Measurements from ENCODE around the gene TANC2.

TANC2 gene

DNA sequence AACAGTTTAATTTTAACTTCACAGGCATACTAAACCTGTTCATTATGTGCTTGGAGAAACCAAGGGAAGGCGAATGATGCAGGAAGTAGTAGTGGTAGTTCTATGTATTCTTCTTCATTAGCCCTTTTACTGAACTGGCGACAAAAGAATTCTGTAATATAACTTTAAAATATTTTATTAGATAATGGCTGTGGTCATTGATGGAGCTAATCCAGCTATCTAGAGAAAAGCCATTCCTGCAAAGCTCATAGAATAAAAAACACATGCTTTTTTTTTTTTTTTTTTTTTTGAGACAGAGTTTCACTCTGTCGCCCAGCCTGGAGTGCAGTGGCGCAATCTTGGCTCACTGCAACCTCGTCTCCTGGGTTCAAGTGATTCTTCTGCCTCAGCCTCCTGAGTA, 23.5 kb downstream of the TANC2 start:
- DNase-seq (ENCODE audit: low spot score) (no peak), ATAC-seq (ENCODE audit: low read depth) (no peak)
- H3K27ac ChIP-seq (ENCODE audit: poor library complexity, severe bottlenecking): no peak overlapping the region
- peaks cover 2% of the 10 kb centered on the region for H3K9me3 ChIP-seq (ENCODE audit: severe bottlenecking)
- no peaks in the 10 kb centered on the region for H3K27me3 ChIP-seq (ENCODE audit: insufficient read depth, poor library complexity, severe bottlenecking)
- no peak overlapping the region for H3K4me3 ChIP-seq (ENCODE audit: severe bottlenecking)
- TF ChIP-seq, protein P1, sequence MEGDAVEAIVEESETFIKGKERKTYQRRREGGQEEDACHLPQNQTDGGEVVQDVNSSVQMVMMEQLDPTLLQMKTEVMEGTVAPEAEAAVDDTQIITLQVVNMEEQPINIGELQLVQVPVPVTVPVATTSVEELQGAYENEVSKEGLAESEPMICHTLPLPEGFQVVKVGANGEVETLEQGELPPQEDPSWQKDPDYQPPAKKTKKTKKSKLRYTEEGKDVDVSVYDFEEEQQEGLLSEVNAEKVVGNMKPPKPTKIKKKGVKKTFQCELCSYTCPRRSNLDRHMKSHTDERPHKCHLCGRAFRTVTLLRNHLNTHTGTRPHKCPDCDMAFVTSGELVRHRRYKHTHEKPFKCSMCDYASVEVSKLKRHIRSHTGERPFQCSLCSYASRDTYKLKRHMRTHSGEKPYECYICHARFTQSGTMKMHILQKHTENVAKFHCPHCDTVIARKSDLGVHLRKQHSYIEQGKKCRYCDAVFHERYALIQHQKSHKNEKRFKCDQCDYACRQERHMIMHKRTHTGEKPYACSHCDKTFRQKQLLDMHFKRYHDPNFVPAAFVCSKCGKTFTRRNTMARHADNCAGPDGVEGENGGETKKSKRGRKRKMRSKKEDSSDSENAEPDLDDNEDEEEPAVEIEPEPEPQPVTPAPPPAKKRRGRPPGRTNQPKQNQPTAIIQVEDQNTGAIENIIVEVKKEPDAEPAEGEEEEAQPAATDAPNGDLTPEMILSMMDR (IDR thresholded peaks at IDR 0.05; ENCODE audit: poor library complexity, severe bottlenecking): no peak
- H3K4me1 ChIP-seq (ENCODE audit: insufficient read depth, poor library complexity, severe bottlenecking): peaks cover 9% of the 10 kb centered on the region
- peaks cover 37% of the 10 kb centered on the region for H3K36me3 ChIP-seq (ENCODE audit: low read depth)

DNA sequence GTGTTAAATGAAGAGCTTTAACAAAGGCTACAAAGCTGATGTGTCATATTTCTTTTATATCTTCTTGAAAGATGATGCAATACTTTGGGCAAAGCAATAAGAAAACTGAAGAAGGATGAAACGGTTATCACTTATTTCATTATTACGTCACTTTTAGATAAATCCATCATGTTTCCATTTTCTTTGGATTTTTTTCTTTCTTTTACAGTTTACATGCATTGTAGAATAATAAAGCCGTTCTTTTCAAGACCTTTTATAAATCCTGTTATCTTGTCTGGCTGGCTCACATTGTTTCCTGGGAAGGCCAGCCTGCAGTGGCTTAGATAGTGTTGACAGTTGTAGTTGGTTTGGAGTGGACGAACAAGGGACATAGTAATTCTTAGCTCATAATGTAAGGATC, 28.9 kb downstream of the TANC2 start:
- TF ChIP-seq, protein P1 (IDR thresholded peaks at IDR 0.05; ENCODE audit: poor library complexity, severe bottlenecking): no peak

DNA sequence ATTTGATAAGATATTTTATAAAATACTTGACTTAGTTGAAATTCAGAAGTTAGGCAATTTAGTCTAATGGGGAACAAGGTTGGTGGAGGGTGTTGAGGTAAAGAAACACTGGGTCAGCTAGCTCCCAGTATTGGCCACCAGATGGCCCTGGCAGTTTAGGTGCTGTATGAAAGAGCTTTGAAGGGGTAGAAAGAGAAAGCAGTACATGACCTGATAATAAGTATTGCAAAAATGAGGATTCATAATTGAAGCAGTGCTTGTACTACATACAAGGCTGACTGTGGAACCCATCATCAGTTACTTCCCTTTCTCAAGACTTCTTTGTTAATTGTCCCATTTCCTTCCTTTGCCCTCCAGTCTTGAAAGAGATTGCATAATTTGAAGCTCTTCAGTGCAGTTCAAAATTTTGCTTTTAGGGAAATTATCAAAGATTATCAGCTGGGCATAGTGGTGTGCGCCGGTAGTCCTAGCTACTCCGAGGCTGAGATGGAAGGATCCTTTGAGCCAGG, 29.4 kb downstream of the TANC2 start:
- ATAC-seq (ENCODE audit: low read depth) (no peak), DNase-seq (ENCODE audit: low spot score) (no peak)
- Histone ChIP-seq H3K27me3 (ENCODE audit: insufficient read depth, poor library complexity, severe bottlenecking) (no peaks in the 10 kb centered on the region), H3K36me3 (ENCODE audit: low read depth) (peaks cover 42% of the 10 kb centered on the region), H3K4me3 (ENCODE audit: severe bottlenecking) (no peak overlapping the region), H3K9me3 (ENCODE audit: severe bottlenecking) (peaks cover 5% of the 10 kb centered on the region), H3K27ac (ENCODE audit: poor library complexity, severe bottlenecking) (no peak overlapping the region), H3K4me1 (ENCODE audit: insufficient read depth, poor library complexity, severe bottlenecking) (peaks cover 20% of the 10 kb centered on the region)
- TF ChIP-seq, protein P1 (IDR thresholded peaks at IDR 0.05; ENCODE audit: poor library complexity, severe bottlenecking): peak; percentile 37

More for the DNA sequence above, 28.9 kb downstream of the TANC2 start:
- Histone ChIP-seq H3K27me3 (ENCODE audit: insufficient read depth, poor library complexity, severe bottlenecking) (no peaks in the 10 kb centered on the region), H3K9me3 (ENCODE audit: severe bottlenecking) (peaks cover 5% of the 10 kb centered on the region), H3K27ac (ENCODE audit: poor library complexity, severe bottlenecking) (peak overlapping the region; percentile 16), H3K36me3 (ENCODE audit: low read depth) (peaks cover 43% of the 10 kb centered on the region), H3K4me1 (ENCODE audit: insufficient read depth, poor library complexity, severe bottlenecking) (peaks cover 18% of the 10 kb centered on the region), H3K4me3 (ENCODE audit: severe bottlenecking) (no peak overlapping the region)
- no peak for DNase-seq (ENCODE audit: low spot score)
- ATAC-seq (ENCODE audit: low read depth): no peak

DNA sequence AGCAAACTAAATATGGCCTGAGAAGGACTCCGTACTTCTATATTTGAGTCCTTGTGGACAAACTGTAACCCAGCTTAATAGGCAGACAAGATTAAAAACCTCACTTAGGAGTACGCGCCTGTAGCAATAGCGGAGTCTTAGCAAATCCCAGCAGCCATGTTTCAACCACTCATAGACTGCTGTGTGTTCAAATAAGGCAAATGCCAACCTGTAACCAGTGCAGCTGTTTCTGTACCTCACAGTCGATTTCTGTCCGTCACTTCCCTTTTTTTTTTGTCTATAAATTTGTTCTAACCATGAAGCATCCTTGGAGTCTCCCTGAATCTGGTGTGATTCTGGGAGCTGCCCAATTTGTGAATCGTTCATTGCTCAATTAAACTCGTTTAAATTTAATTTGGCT, 30.2 kb downstream of the TANC2 start:
- H3K36me3 ChIP-seq (ENCODE audit: low read depth): peaks cover 42% of the 10 kb centered on the region
- DNase-seq (ENCODE audit: low spot score) (no peak), ATAC-seq (ENCODE audit: low read depth) (no peak)
- H3K27ac ChIP-seq (ENCODE audit: poor library complexity, severe bottlenecking): no peak overlapping the region
- H3K4me1 ChIP-seq (ENCODE audit: insufficient read depth, poor library complexity, severe bottlenecking): peaks cover 28% of the 10 kb centered on the region
- peaks cover 5% of the 10 kb centered on the region for H3K9me3 ChIP-seq (ENCODE audit: severe bottlenecking)
- no peak overlapping the region for H3K4me3 ChIP-seq (ENCODE audit: severe bottlenecking)
- TF ChIP-seq, protein P1 (IDR thresholded peaks at IDR 0.05; ENCODE audit: poor library complexity, severe bottlenecking): no peak
- H3K27me3 ChIP-seq (ENCODE audit: insufficient read depth, poor library complexity, severe bottlenecking): no peaks in the 10 kb centered on the region

DNA sequence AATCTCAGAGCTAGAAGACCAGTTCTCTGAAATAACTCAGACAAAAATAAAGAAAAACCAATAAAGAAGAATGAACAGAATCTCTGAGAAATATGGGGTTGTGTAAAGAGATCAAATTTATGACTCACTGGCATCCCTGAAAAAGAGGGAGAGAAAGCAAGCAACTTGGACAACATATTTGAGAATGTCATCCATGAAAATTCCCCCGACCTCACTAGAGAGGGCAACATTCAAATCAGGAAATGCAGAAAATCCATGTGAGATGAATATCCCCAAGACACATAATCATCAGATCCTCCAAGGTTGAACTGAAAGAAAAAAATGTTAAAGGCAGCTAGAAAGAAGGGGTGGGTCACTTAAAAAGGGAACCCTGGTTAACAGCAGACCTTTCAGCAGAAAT, 32.1 kb downstream of the TANC2 start:
- no peak for ATAC-seq (ENCODE audit: low read depth)
- no peak for DNase-seq (ENCODE audit: low spot score)
- Histone ChIP-seq H3K36me3 (ENCODE audit: low read depth) (peaks cover 50% of the 10 kb centered on the region), H3K9me3 (ENCODE audit: severe bottlenecking) (peaks cover 5% of the 10 kb centered on the region), H3K27ac (ENCODE audit: poor library complexity, severe bottlenecking) (no peak overlapping the region), H3K4me3 (ENCODE audit: severe bottlenecking) (no peak overlapping the region), H3K27me3 (ENCODE audit: insufficient read depth, poor library complexity, severe bottlenecking) (no peaks in the 10 kb centered on the region), H3K4me1 (ENCODE audit: insufficient read depth, poor library complexity, severe bottlenecking) (peaks cover 39% of the 10 kb centered on the region)
- TF ChIP-seq, protein P1 (IDR thresholded peaks at IDR 0.05; ENCODE audit: poor library complexity, severe bottlenecking): no peak
